ENCODE results near the gene CISH.

DNA sequence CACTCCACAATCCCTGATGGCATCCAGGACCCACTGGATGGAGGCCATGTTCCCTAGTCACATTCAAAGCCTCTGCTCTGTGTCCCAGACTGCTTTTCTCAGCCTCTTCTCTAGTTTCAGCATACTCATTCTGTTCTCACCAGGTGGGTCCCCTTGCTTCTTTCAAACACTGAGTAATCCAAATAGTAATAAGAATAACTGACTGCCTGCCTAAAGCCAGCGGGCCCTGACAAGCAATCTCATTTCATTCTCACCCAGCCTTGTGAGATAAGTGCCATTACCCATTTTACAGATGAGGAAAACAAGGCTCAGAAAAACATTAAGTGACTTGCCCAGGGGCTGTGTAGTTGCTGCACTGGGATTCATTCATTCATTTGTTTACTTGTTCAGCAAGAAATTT lies 30.8 kb upstream of the CISH start:
- TF ChIP-seq POLR2AphosphoS5 (IDR thresholded peaks at IDR 0.05; ENCODE audit: low read depth, low read length) (no peak), POLR2A (IDR thresholded peaks at IDR 0.05; ENCODE audit: low read depth, low read length) (no peak)

Measured in GM12892 (cell line).